ENCODE measurements around the gene SDHC. TPM values are rescaled to one million over a fixed set of nuclear protein-coding genes. Genes with fewer than 3 reads are reported as not detected.
"Not testable (repeated sequence)": the region's sequence is repeated elsewhere in the genome, so short reads cannot be mapped to it uniquely, and the experiment has no call there.

The SDHC gene

DNA sequence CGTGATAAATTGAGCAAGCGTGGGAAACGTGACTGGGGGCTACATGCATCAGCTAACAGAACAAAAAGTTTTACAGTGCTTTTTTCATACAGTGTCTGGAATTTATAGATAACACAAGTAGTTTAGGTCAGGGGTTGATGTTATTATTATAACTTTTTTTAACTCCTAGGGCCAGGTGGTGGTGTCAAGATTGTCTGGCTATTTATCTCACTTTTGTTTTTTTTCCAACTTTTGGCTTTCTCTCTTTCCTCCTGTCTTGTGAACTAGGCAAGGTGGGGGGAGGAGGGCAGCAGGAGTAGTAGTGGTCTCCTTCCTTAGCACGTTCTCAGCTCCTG, 96.4 kb downstream of the SDHC start:
- H3K79me1 ChIP-seq (ENCODE audit: low read depth, low read length); H2BK15ac ChIP-seq (ENCODE audit: low read length); H2BK5ac ChIP-seq (ENCODE audit: low read length); H3K27me3 ChIP-seq (ENCODE audit: control insufficient read depth in 3 of 3, insufficient read depth in 3 of 3, low read depth in 1 of 3, low read length in 3 of 3); H3K36me3 ChIP-seq (replicated peaks in 1 of 2; ENCODE audit: control insufficient read depth in 2 of 2, insufficient read depth in 2 of 2, low read length in 2 of 2); H3K23ac ChIP-seq (ENCODE audit: low read depth, low read length, poor library complexity); H2AFZ ChIP-seq (ENCODE audit: low read length); H2BK120ac ChIP-seq (ENCODE audit: low read depth, low read length); H2BK12ac ChIP-seq (ENCODE audit: low read length); H4K91ac ChIP-seq (ENCODE audit: low read depth, low read length, poor library complexity); H3K4me1 ChIP-seq (ENCODE audit: control insufficient read depth in 2 of 2, insufficient read depth in 1 of 2, low read depth in 1 of 2, low read length in 2 of 2); H2AK5ac ChIP-seq (ENCODE audit: low read depth, low read length); H3K4me2 ChIP-seq (ENCODE audit: insufficient read depth, low read length, poor library complexity, severe bottlenecking); H3K9ac ChIP-seq (ENCODE audit: low read depth, low read length, poor library complexity); H3K27ac ChIP-seq (replicated peaks; ENCODE audit: low read length); H4K8ac ChIP-seq (ENCODE audit: low read depth, low read length); DNase-seq (ENCODE audit: low spot score); H3K9me3 ChIP-seq (replicated peaks in 1 of 2; ENCODE audit: control insufficient read depth in 2 of 2, insufficient read depth in 1 of 2, low read depth in 1 of 2, low read length in 2 of 2); H3K4me3 ChIP-seq (ENCODE audit: low read length in 2 of 2); H3K18ac ChIP-seq (ENCODE audit: low read length); H3K4ac ChIP-seq (ENCODE audit: low read length); H3K14ac ChIP-seq (ENCODE audit: low read length): not testable (repeated sequence)
- no CpG with 5 or more reads among the region's 4 CpGs for WGBS, 2 donors (ENCODE audit: extremely low coverage in 2 of 2, insufficient read length in 2 of 2, insufficient replicate concordance in 1 of 2)

Small RNA genes within 50 kb of the gene (small RNA-seq; reads per million reads assigned to genes)
- gene AL592295.2 (ENCODE audit: insufficient read depth) = not detected
- not detected for gene RNU6-481P (ENCODE audit: insufficient read depth)
